GM23338 (cell line): Measurements from ENCODE around the gene DLG5. TPM values are rescaled to one million over a fixed set of nuclear protein-coding genes. Genes with fewer than 3 reads are reported as not detected.
A peak's percentile ranks its signal among the peaks of the same experiment; 100 is the strongest.

ENCODE experiments used
- ATAC-seq: fragments of 200-7000 bp; cut with Tn5 transposase; 3 replicates; pipeline ENCODE4 v1.9.1; 2020
- DNase-seq: peaks from one replicate; pipeline ENCODE4 v3.0.0-alpha.2; 2015; ENCODE audit warnings: low spot score
- H2AFZ ChIP-seq: fragments of 200-600 bp; sonication (generic); 2 replicates; pipeline ENCODE4 v1.8.0; 2016; ENCODE audit warnings: antibody characterized with exemption, mild to moderate bottlenecking, moderate library complexity
- H3F3A ChIP-seq: fragments of 200-600 bp; sonication (generic); replicated peaks from 2 replicates; pipeline ENCODE4 v1.8.0; 2017; ENCODE audit warnings: antibody characterized with exemption, mixed run types, low read depth
- H3K27ac ChIP-seq: fragments of 200-600 bp; sonication (generic); 2 replicates; pipeline ENCODE4 v1.6.1; 2016; ENCODE audit warnings: low read depth
- H3K27me3 ChIP-seq: fragments of 200-600 bp; sonication (generic); 2 replicates; pipeline ENCODE4 v1.8.0; 2016; ENCODE audit warnings: mild to moderate bottlenecking, mixed run types, moderate library complexity; ENCODE audit not compliant: insufficient read depth
- H3K36me3 ChIP-seq: fragments of 200-600 bp; sonication (generic); 2 replicates; pipeline ENCODE4 v1.8.0; 2016; ENCODE audit warnings: mild to moderate bottlenecking; ENCODE audit not compliant: insufficient read depth
- H3K4me1 ChIP-seq: fragments of 200-600 bp; sonication (generic); 2 replicates; pipeline ENCODE4 v1.8.0; 2016; ENCODE audit warnings: mild to moderate bottlenecking, moderate library complexity; ENCODE audit not compliant: insufficient read depth
- H3K4me2 ChIP-seq: fragments of 200-600 bp; sonication (generic); 2 replicates; pipeline ENCODE4 v1.7.1; 2017; ENCODE audit warnings: mixed run types
- H3K4me3 ChIP-seq: fragments of 200-600 bp; sonication (generic); 2 replicates; pipeline ENCODE4 v1.6.1; 2016; ENCODE audit warnings: mixed run types
- H3K79me2 ChIP-seq: fragments of 200-600 bp; sonication (generic); replicated peaks from 2 replicates; pipeline ENCODE4 v1.8.0; 2017; ENCODE audit warnings: mild to moderate bottlenecking; ENCODE audit not compliant: insufficient read depth
- H3K9me2 ChIP-seq: fragments of 200-600 bp; sonication (generic); 2 replicates; pipeline ENCODE4 v1.8.0; 2017; ENCODE audit not compliant: insufficient read depth
- H4K20me1 ChIP-seq: fragments of 200-600 bp; sonication (generic); replicated peaks from 2 replicates; pipeline ENCODE4 v1.8.0; 2017; ENCODE audit warnings: mild to moderate bottlenecking; ENCODE audit not compliant: insufficient read depth
- H3K27ac Mint-ChIP-seq: 2 replicates; pipeline ENCODE4 v1.8.0; 2020; ENCODE audit warnings: inconsistent platforms, mild to moderate bottlenecking, moderate library complexity, mixed read lengths
- H3K27me3 Mint-ChIP-seq: 3 replicates; pipeline ENCODE4 v1.8.0; 2022; ENCODE audit warnings: low read depth, mild to moderate bottlenecking, moderate library complexity, mixed read lengths, inconsistent platforms; ENCODE audit not compliant: insufficient read depth, poor library complexity
- H3K36me3 Mint-ChIP-seq: 3 replicates; pipeline ENCODE4 v1.8.0; 2021; ENCODE audit warnings: low read depth, mild to moderate bottlenecking, inconsistent platforms, moderate library complexity, mixed read lengths
- H3K4me1 Mint-ChIP-seq: 3 replicates; pipeline ENCODE4 v1.8.0; 2020; ENCODE audit warnings: mild to moderate bottlenecking, inconsistent platforms, mixed read lengths
- H3K4me3 Mint-ChIP-seq: 3 replicates; pipeline ENCODE4 v1.8.0; 2021; ENCODE audit warnings: moderate library complexity, mild to moderate bottlenecking, inconsistent platforms, mixed read lengths
- H3K9me3 Mint-ChIP-seq: 3 replicates; pipeline ENCODE4 v1.8.0; 2020; ENCODE audit warnings: moderate library complexity, mild to moderate bottlenecking, inconsistent platforms, mixed read lengths
- CREB1 ChIP-seq: fragments of 250-450 bp; sonication (Bioruptor Pico); IDR thresholded peaks from 2 replicates; pipeline ENCODE4 v1.5.0; 2020; ENCODE audit warnings: low read depth, mild to moderate bottlenecking, moderate library complexity
- ETS1 ChIP-seq: IDR thresholded peaks from 2 replicates; pipeline ENCODE4 v1.6.1; 2016; ENCODE audit warnings: antibody characterized with exemption
- EZH2phosphoT487 ChIP-seq: fragments of 200-600 bp; sonication (generic); IDR thresholded peaks from one replicate; pipeline ENCODE4 v1.8.1; 2018; ENCODE audit warnings: antibody characterized with exemption; ENCODE audit not compliant: unreplicated experiment
- JUNB ChIP-seq: IDR thresholded peaks from one replicate; pipeline ENCODE4 v1.6.1; 2016; ENCODE audit warnings: antibody characterized with exemption; ENCODE audit not compliant: unreplicated experiment
- NANOG ChIP-seq: IDR thresholded peaks from 2 replicates; pipeline ENCODE4 v1.6.1; 2016; ENCODE audit warnings: antibody characterized with exemption, borderline replicate concordance
- POLR2AphosphoS5 ChIP-seq: IDR thresholded peaks from 2 replicates; pipeline ENCODE4 v1.6.1; 2016; ENCODE audit warnings: antibody characterized with exemption, low read depth
- REST ChIP-seq: IDR thresholded peaks from one replicate; pipeline ENCODE4 v1.6.1; 2018; ENCODE audit warnings: antibody characterized with exemption; ENCODE audit not compliant: unreplicated experiment
- STAT1 ChIP-seq: IDR thresholded peaks from one replicate; pipeline ENCODE4 v1.6.1; 2016; ENCODE audit warnings: antibody characterized with exemption; ENCODE audit not compliant: unreplicated experiment
- ZNF114 ChIP-seq: fragments of 250-450 bp; sonication (Bioruptor Pico); IDR thresholded peaks from 2 replicates; pipeline ENCODE4 v1.5.0; 2020; ENCODE audit warnings: mild to moderate bottlenecking, moderate library complexity
- ZNF462 ChIP-seq: fragments of 250-450 bp; sonication (Bioruptor Pico); IDR thresholded peaks from 2 replicates; pipeline ENCODE4 v1.5.0; 2020; ENCODE audit warnings: mild to moderate bottlenecking, moderate library complexity
- polyA plus RNA-seq: library from polyadenylated mRNA; unstranded; fragments of >200 nt; fragmentation: Nextera tagmentation; extraction: Ambion mirVana; gene quantifications from 2 replicates; pipeline ENCODE4 v1.2.1, GENCODE V29; 2016
- total RNA-seq: library from RNA; depleted of rRNA; stranded (reverse); fragments of >200 nt; shearing (Covaris generic); gene quantifications from 2 replicates; pipeline ENCODE4 v1.2.3, GENCODE V29; 2014

Gene DLG5
- total and polyA plus RNA-seq, 2 experiments from 2014 or later: 7.4 to 66.6 TPM

- Histone ChIP-seq H3K27ac (peak overlapping the region; percentile 78; the same call in 1 of the 2 replicates), H2AFZ (no peak overlapping the region), H3K9me2 (no peaks in the 10 kb centered on the region), H3K27me3 (no peaks in the 10 kb centered on the region), H3K79me2 (peaks cover 85% of the 10 kb centered on the region), H4K20me1 (peaks cover 4% of the 10 kb centered on the region; the same call in 1 of the 2 replicates), H3K36me3 (no peaks in the 10 kb centered on the region), H3F3A (0 out of 2 replicates have a peak, but pooled peaks cover 9% of the 10 kb centered on the region), H3K4me1 (peaks cover 44% of the 10 kb centered on the region), H3K4me2 (no peak overlapping the region), H3K4me3 (no peak overlapping the region)
- Mint-ChIP-seq H3K4me3 (no peak overlapping the region), H3K27ac (no peak overlapping the region), H3K9me3 (no peaks in the 10 kb centered on the region), H3K4me1 (peaks cover 69% of the 10 kb centered on the region), H3K36me3 (no peaks in the 10 kb centered on the region), H3K27me3 (peaks cover 24% of the 10 kb centered on the region)
- no peak for DNase-seq
- no peak for ATAC-seq
- TF ChIP-seq CREB1 (CRISPR knock-in tag) (no peak), NANOG (no peak)
Observed at GRCh38 chr10:77892761-77893160, 33.8 kb downstream of the DLG5 start.

- H2AFZ ChIP-seq: no peak overlapping the region
- H3K4me2 ChIP-seq: no peak overlapping the region; the same call in 1 of the 2 replicates
- no peaks in the 10 kb centered on the region for H3K27me3 ChIP-seq
- Mint-ChIP-seq H3K27ac (peak overlapping the region; percentile 45; the same call in 1 of the 2 replicates), H3K4me3 (no peak overlapping the region), H3K9me3 (no peaks in the 10 kb centered on the region), H3K4me1 (peaks cover 75% of the 10 kb centered on the region), H3K27me3 (peaks cover 22% of the 10 kb centered on the region), H3K36me3 (no peaks in the 10 kb centered on the region)
- 0 out of 2 replicates have a peak, but pooled peaks cover 9% of the 10 kb centered on the region for H3F3A ChIP-seq
- H4K20me1 ChIP-seq: peaks cover 4% of the 10 kb centered on the region; the same call in 1 of the 2 replicates
- H3K79me2 ChIP-seq: peaks cover 85% of the 10 kb centered on the region
- DNase-seq (no peak), ATAC-seq (no peak)
- H3K4me1 ChIP-seq: peaks cover 49% of the 10 kb centered on the region
- H3K9me2 ChIP-seq: no peaks in the 10 kb centered on the region
- peak overlapping the region; percentile 76; the same call in 1 of the 2 replicates for H3K27ac ChIP-seq
- no peaks in the 10 kb centered on the region for H3K36me3 ChIP-seq
- no peak overlapping the region for H3K4me3 ChIP-seq
- TF ChIP-seq ETS1 (no peak), EZH2phosphoT487 (no peak), POLR2AphosphoS5 (no peak), ZNF114 (CRISPR knock-in tag) (no peak), STAT1 (no peak), NANOG (no peak), CREB1 (CRISPR knock-in tag) (no peak), JUNB (no peak), ZNF462 (CRISPR knock-in tag) (no peak), REST (no peak)
Observed at GRCh38 chr10:77892021-77892739, 34.4 kb downstream of the DLG5 start.
